Osteocyte (in vitro differentiated cells): ENCODE data around the gene KMO. TPM values are rescaled to one million over a fixed set of nuclear protein-coding genes. Genes with fewer than 3 reads are reported as not detected.

Experiments used
- DNase-seq: peaks from one replicate; pipeline ENCODE4 v3.0.0; 2021; ENCODE audit warnings: mixed read lengths; ENCODE audit not compliant: unreplicated experiment; ENCODE audit errors: extremely low spot score
- H3K27ac Mint-ChIP-seq: one replicate; pipeline ENCODE4 v1.8.0; 2021; ENCODE audit warnings: mild to moderate bottlenecking, mixed read lengths; ENCODE audit not compliant: unreplicated experiment
- H3K27me3 Mint-ChIP-seq: one replicate; pipeline ENCODE4 v1.8.0; 2021; ENCODE audit warnings: mixed read lengths; ENCODE audit not compliant: unreplicated experiment
- H3K36me3 Mint-ChIP-seq: one replicate; pipeline ENCODE4 v1.8.0; 2021; ENCODE audit warnings: mixed read lengths; ENCODE audit not compliant: unreplicated experiment
- H3K4me1 Mint-ChIP-seq: one replicate; pipeline ENCODE4 v1.8.0; 2021; ENCODE audit warnings: mixed read lengths; ENCODE audit not compliant: unreplicated experiment
- H3K4me3 Mint-ChIP-seq: one replicate; pipeline ENCODE4 v1.8.0; 2021; ENCODE audit warnings: mild to moderate bottlenecking, moderate library complexity, mixed read lengths; ENCODE audit not compliant: unreplicated experiment
- H3K9me3 Mint-ChIP-seq: one replicate; pipeline ENCODE4 v1.8.0; 2021; ENCODE audit warnings: mixed read lengths; ENCODE audit not compliant: unreplicated experiment
- CTCF ChIP-seq: fragments of 200-600 bp; sonication (generic); IDR thresholded peaks from 2 replicates; pipeline ENCODE4 v1.5.0; 2021; ENCODE audit warnings: antibody characterized with exemption, mild to moderate bottlenecking, moderate library complexity
- total RNA-seq: library from RNA; stranded (reverse); gene quantifications from 2 replicates; pipeline ENCODE4 v1.2.1, GENCODE V29; 2021

The KMO gene
- total RNA-seq, 1 donor from 2014 or later, result not detected

- Mint-ChIP-seq H3K27me3 (no peaks in the 10 kb centered on the region), H3K4me3 (no peak overlapping the region), H3K27ac (no peak overlapping the region), H3K36me3 (peaks cover 47% of the 10 kb centered on the region), H3K9me3 (no peaks in the 10 kb centered on the region), H3K4me1 (peaks cover 6% of the 10 kb centered on the region)
- TF ChIP-seq CTCF, result no peak
- DNase-seq, result no peak
Observed at GRCh38 chr1:241495741-241496140, 36.4 kb upstream of the KMO start.

- DNase-seq, result no peak
- Mint-ChIP-seq H3K4me3 (no peak overlapping the region), H3K36me3 (peaks cover 47% of the 10 kb centered on the region), H3K4me1 (peaks cover 3% of the 10 kb centered on the region), H3K9me3 (no peaks in the 10 kb centered on the region), H3K27me3 (no peaks in the 10 kb centered on the region), H3K27ac (no peak overlapping the region)
- TF ChIP-seq CTCF, result peak; percentile 79
Observed at GRCh38 chr1:241499910-241500309, 32.3 kb upstream of the KMO start.

GRCh38 chr1:241503444-241503843 is 28.7 kb upstream of the KMO start:
- no peak overlapping the region for H3K27ac Mint-ChIP-seq
- no peak for DNase-seq
- no peak overlapping the region for H3K4me3 Mint-ChIP-seq
- no peaks in the 10 kb centered on the region for H3K27me3 Mint-ChIP-seq
- TF ChIP-seq CTCF, result no peak
- H3K36me3 Mint-ChIP-seq, result peaks cover 45% of the 10 kb centered on the region
- H3K9me3 Mint-ChIP-seq, result no peaks in the 10 kb centered on the region
- peaks cover 7% of the 10 kb centered on the region for H3K4me1 Mint-ChIP-seq

GRCh38 chr1:241507189-241507863 is 24.9 kb upstream of the KMO start:
- TF ChIP-seq CTCF, result no peak
- H3K4me3 Mint-ChIP-seq, result no peak overlapping the region
- no peak for DNase-seq
- H3K9me3 Mint-ChIP-seq, result no peaks in the 10 kb centered on the region
- no peaks in the 10 kb centered on the region for H3K27me3 Mint-ChIP-seq
- H3K36me3 Mint-ChIP-seq, result peaks cover 59% of the 10 kb centered on the region
- H3K4me1 Mint-ChIP-seq, result peaks cover 4% of the 10 kb centered on the region
- H3K27ac Mint-ChIP-seq, result no peak overlapping the region

GRCh38 chr1:241513378-241513777 is 18.8 kb upstream of the KMO start:
- H3K36me3 Mint-ChIP-seq, result peaks cover 38% of the 10 kb centered on the region

More at GRCh38 chr1:241513378-241513777, 18.8 kb upstream of the KMO start:
- no peak overlapping the region for H3K4me3 Mint-ChIP-seq
- DNase-seq, result no peak
- H3K4me1 Mint-ChIP-seq, result peaks cover 17% of the 10 kb centered on the region
- H3K9me3 Mint-ChIP-seq, result no peaks in the 10 kb centered on the region
- H3K27ac Mint-ChIP-seq, result no peak overlapping the region
- H3K27me3 Mint-ChIP-seq, result no peaks in the 10 kb centered on the region
- no peak for TF ChIP-seq CTCF
